Ovary (tissue), 3 donors: Measurements from ENCODE around the gene MAT2A.

ENCODE experiments used
- EP300 ChIP-seq: sonication (generic); formaldehyde crosslinking; IDR thresholded peaks from one replicate; pipeline ENCODE4 v1.6.1; 2017; ENCODE audit warnings: antibody characterized with exemption
- TF ChIP-seq, protein P1 (sequence below), 3 donors: fragments of 450-650 bp in 2 of 3; fragments of 200-600 bp in 1 of 3; IDR thresholded peaks; one replicate each; pipeline versions ENCODE4 v1.5.1 to v1.8.0; 2016 to 2022; ENCODE audit warnings: antibody characterized with exemption in 3 of 3, mild to moderate bottlenecking in 1 of 3
- donor health status: DM: no; HTN: no; CAD: no.

DNA sequence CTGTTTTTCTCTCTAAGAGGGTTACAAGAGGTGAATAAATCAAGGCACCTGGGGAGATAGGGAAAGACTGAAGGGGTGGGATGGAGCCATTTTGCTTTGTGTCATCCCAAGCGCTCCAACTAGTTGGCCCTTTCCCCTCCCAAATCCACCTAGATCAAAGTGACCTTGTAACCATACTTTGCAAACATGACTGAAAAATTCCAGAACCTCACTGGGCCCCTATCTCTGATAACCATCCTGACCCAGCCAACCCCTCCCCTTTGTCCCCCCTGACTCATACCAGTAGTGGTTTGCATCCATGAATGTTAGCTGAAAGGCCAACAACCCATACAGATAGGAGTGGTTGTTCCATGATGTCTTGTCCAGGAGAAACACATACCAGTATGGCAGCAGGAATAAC is 19.2 kb downstream of the MAT2A start:
- TF ChIP-seq, protein P1, sequence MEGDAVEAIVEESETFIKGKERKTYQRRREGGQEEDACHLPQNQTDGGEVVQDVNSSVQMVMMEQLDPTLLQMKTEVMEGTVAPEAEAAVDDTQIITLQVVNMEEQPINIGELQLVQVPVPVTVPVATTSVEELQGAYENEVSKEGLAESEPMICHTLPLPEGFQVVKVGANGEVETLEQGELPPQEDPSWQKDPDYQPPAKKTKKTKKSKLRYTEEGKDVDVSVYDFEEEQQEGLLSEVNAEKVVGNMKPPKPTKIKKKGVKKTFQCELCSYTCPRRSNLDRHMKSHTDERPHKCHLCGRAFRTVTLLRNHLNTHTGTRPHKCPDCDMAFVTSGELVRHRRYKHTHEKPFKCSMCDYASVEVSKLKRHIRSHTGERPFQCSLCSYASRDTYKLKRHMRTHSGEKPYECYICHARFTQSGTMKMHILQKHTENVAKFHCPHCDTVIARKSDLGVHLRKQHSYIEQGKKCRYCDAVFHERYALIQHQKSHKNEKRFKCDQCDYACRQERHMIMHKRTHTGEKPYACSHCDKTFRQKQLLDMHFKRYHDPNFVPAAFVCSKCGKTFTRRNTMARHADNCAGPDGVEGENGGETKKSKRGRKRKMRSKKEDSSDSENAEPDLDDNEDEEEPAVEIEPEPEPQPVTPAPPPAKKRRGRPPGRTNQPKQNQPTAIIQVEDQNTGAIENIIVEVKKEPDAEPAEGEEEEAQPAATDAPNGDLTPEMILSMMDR (IDR thresholded peaks at IDR 0.05): no peak
- no peak for TF ChIP-seq EP300
